ENCODE measurements around the gene EPB41L2. TPM values are rescaled to one million over a fixed set of nuclear protein-coding genes. Genes with fewer than 3 reads are reported as not detected.
A peak's percentile ranks its signal among the peaks of the same experiment; 100 is the strongest.

EPB41L2 gene
- total RNA-seq, 4 donors from 2014 or later: 190 to 321 (median 265) TPM

GRCh38 chr6:130985115-130985514 is 77.9 kb downstream of the EPB41L2 start:
- WGBS, 2 donors: 96 to 98% methylated on average over 8 of the region's 8 CpGs
- TF ChIP-seq EP300 (IDR thresholded peaks at IDR 0.05): no peak
- no peak for TF ChIP-seq POLR2A (IDR thresholded peaks at IDR 0.05)
- DNase-seq (ENCODE audit: low spot score in 2 of 2): no peak
- Histone ChIP-seq H3K4me3 (no peak overlapping the region), H3K4me1 (peaks cover 0 to 38% (median 9%) of the 10 kb centered on the region in 4 donors), H3K36me3 (no peaks in the 10 kb centered on the region), H3K9me3 (no peaks in the 10 kb centered on the region), H3K27ac (no peak overlapping the region), H3K27me3 (no peaks in the 10 kb centered on the region)

GRCh38 chr6:130982941-130983456 is 80.0 kb downstream of the EPB41L2 start:
- TF ChIP-seq POLR2A (IDR thresholded peaks at IDR 0.05) (no peak), CTCF (IDR thresholded peaks at IDR 0.05) (no peak), EP300 (IDR thresholded peaks at IDR 0.05) (no peak)
- no peak for DNase-seq (ENCODE audit: low spot score in 2 of 2)
- Histone ChIP-seq H3K4me3 (no peak overlapping the region), H3K4me1 (peaks cover 0 to 52% (median 9%) of the 10 kb centered on the region in 4 donors), H3K27me3 (no peaks in the 10 kb centered on the region), H3K36me3 (no peaks in the 10 kb centered on the region), H3K9me3 (no peaks in the 10 kb centered on the region), H3K27ac (no peak overlapping the region)
- whole genome bisulfite sequencing, 2 donors: 80 to 92% methylated on average over 6 of the region's 6 CpGs

- H3K4me1 ChIP-seq: peaks cover 0 to 55% (median 9%) of the 10 kb centered on the region in 4 donors
- no peak for DNase-seq (ENCODE audit: low spot score in 2 of 2)
- no peaks in the 10 kb centered on the region for H3K27me3 ChIP-seq
- H3K36me3 ChIP-seq: no peaks in the 10 kb centered on the region
- 22 to 31% methylated on average over 1 of the region's 1 CpG for WGBS, 2 donors
- H3K4me3 ChIP-seq: no peak overlapping the region
- TF ChIP-seq POLR2A (IDR thresholded peaks at IDR 0.05) (no peak), CTCF (IDR thresholded peaks at IDR 0.05) (no peak), EP300 (IDR thresholded peaks at IDR 0.05) (no peak)
- H3K27ac ChIP-seq: no peak overlapping the region
- no peaks in the 10 kb centered on the region for H3K9me3 ChIP-seq
Measured at GRCh38 chr6:130982135-130982534, 80.9 kb downstream of the EPB41L2 start.

GRCh38 chr6:130981409-130981808 is 81.6 kb downstream of the EPB41L2 start:
- Histone ChIP-seq H3K36me3 (no peaks in the 10 kb centered on the region), H3K27me3 (no peaks in the 10 kb centered on the region), H3K27ac (no peak overlapping the region), H3K4me1 (peaks cover 0 to 63% (median 12%) of the 10 kb centered on the region in 4 donors), H3K4me3 (no peak overlapping the region), H3K9me3 (no peaks in the 10 kb centered on the region)
- DNase-seq (ENCODE audit: low spot score in 2 of 2): no peak
- no peak for TF ChIP-seq EP300 (IDR thresholded peaks at IDR 0.05)
- TF ChIP-seq CTCF (IDR thresholded peaks at IDR 0.05): no peak
- no peak for TF ChIP-seq POLR2A (IDR thresholded peaks at IDR 0.05)

- TF ChIP-seq EP300 (IDR thresholded peaks at IDR 0.05) (no peak), POLR2A (IDR thresholded peaks at IDR 0.05) (no peak), CTCF (IDR thresholded peaks at IDR 0.05) (no peak)
- Histone ChIP-seq H3K27me3 (no peaks in the 10 kb centered on the region), H3K4me1 (peaks cover 0 to 69% (median 12%) of the 10 kb centered on the region in 4 donors), H3K9me3 (no peaks in the 10 kb centered on the region), H3K27ac (peak overlapping the region in 1 of 4 donors; percentile 48), H3K36me3 (no peaks in the 10 kb centered on the region), H3K4me3 (no peak overlapping the region)
- DNase-seq (ENCODE audit: low spot score in 2 of 2): no peak
- WGBS, 2 donors: 45 to 47% methylated on average over 5 of the region's 5 CpGs
Measured at GRCh38 chr6:130980310-130981032, 82.6 kb downstream of the EPB41L2 start.
